Measurements from ENCODE around the gene HMX2. TPM values are rescaled to one million over a fixed set of nuclear protein-coding genes. Genes with fewer than 3 reads are reported as not detected.

Gene HMX2
- total RNA-seq, 1 experiment from 2014 or later = not detected

GRCh38 chr10:123157210-123157609 is 9.3 kb downstream of the HMX2 start:
- no peak overlapping the region for H2AFZ ChIP-seq (ENCODE audit: low read depth, low read length, poor library complexity, severe bottlenecking)
- intact Hi-C loops (cut with micrococcal nuclease) = no loop called here
- H3K27me3 ChIP-seq (ENCODE audit: insufficient read depth, low read length) = no peaks in the 10 kb centered on the region
- TF ChIP-seq FOSL1 (IDR thresholded peaks at IDR 0.05; ENCODE audit: low read depth) = no peak
- no peak for TF ChIP-seq TCF7L2 (IDR thresholded peaks at IDR 0.05; ENCODE audit: borderline replicate concordance, extremely low read depth, insufficient read depth, insufficient read length)
- TF ChIP-seq EGR1 (IDR thresholded peaks at IDR 0.05; ENCODE audit: low read depth) = no peak
- TF ChIP-seq ELF1 (IDR thresholded peaks at IDR 0.05; ENCODE audit: borderline replicate concordance, low read depth) = no peak
- no peak for TF ChIP-seq CTCF (IDR thresholded peaks at IDR 0.05 in 2 of 3, conservative IDR thresholded peaks at IDR 0.05 in 1 of 3; ENCODE audit: borderline replicate concordance in 1 of 3, insufficient read depth in 1 of 3, low read depth in 2 of 3, low read length in 2 of 3)
- no peak for TF ChIP-seq MAX (IDR thresholded peaks at IDR 0.05)
- no peak for TF ChIP-seq POLR2AphosphoS5 (IDR thresholded peaks at IDR 0.05; ENCODE audit: low read depth, low read length)
- TF ChIP-seq ZNF274 (IDR thresholded peaks at IDR 0.05; ENCODE audit: low read depth, low read length) = no peak
- no peak for TF ChIP-seq CEBPB (IDR thresholded peaks at IDR 0.05; ENCODE audit: low read depth)
- TF ChIP-seq RAD21 (IDR thresholded peaks at IDR 0.05; ENCODE audit: low read depth) = no peak
- no peak for TF ChIP-seq YY1 (IDR thresholded peaks at IDR 0.05; ENCODE audit: extremely low read depth, insufficient replicate concordance, low read depth, low read length)
- TF ChIP-seq EZH2 (IDR thresholded peaks at IDR 0.05) = no peak
- TF ChIP-seq CBX3 (IDR thresholded peaks at IDR 0.05; ENCODE audit: low read depth) = no peak
- TF ChIP-seq ATF3 (IDR thresholded peaks at IDR 0.05) = no peak
- no peak for TF ChIP-seq POLR2A (IDR thresholded peaks at IDR 0.05; ENCODE audit: borderline replicate concordance, extremely low read depth, insufficient read depth, insufficient read length)
- TF ChIP-seq SIN3A (IDR thresholded peaks at IDR 0.05; ENCODE audit: low read depth) = no peak
- no peak for TF ChIP-seq SP1 (IDR thresholded peaks at IDR 0.05; ENCODE audit: low read depth)
- no peaks in the 10 kb centered on the region for H3K9me2 ChIP-seq (ENCODE audit: insufficient read depth)
- H3K4me1 ChIP-seq (ENCODE audit: control insufficient read depth in 1 of 2, insufficient read depth in 2 of 2, low read length in 2 of 2) = peaks cover 8 to 20% of the 10 kb centered on the region in 2 experiments; a peak in 3 of 4 replicates
- no peak overlapping the region for H3K4me2 ChIP-seq (ENCODE audit: low read length)
- no peaks in the 10 kb centered on the region for H3K9me3 ChIP-seq (ENCODE audit: control insufficient read depth in 1 of 2, insufficient read depth in 1 of 2, low read depth in 1 of 2, low read length in 2 of 2)
- H3K9ac ChIP-seq (ENCODE audit: low read length) = no peak overlapping the region
- POLR2A ChIA-PET = interaction anchor here (1.0 kb wide), 1 partner anchor 7 kb away, joined by 3 read pairs; no protein-coding TSS in a partner anchor
- no peak overlapping the region for H3K27ac ChIP-seq (ENCODE audit: low read depth, low read length)
- RAD21 ChIA-PET (ENCODE audit: low non-redundant PET in 1 of 2, low total read pairs in 2 of 2, uncharacterized antibody in 2 of 2, unreplicated experiment in 2 of 2) = no interaction called here
- peaks cover 80% of the 10 kb centered on the region for H3K79me2 ChIP-seq (ENCODE audit: insufficient read depth, low read length)
- H4K20me1 ChIP-seq (ENCODE audit: insufficient read depth) = peaks cover 35% of the 10 kb centered on the region; the same call in 1 of the 2 replicates
- peaks cover 53 to 73% of the 10 kb centered on the region in 2 experiments for H3K36me3 ChIP-seq (ENCODE audit: control insufficient read depth in 1 of 2, insufficient read depth in 2 of 2, low read length in 2 of 2)
- H3K4me3 ChIP-seq (replicated peaks in 1 of 2; ENCODE audit: low read depth in 1 of 2, low read length in 2 of 2) = no peak overlapping the region
- BruUV-seq (replicated peaks) = no TSS peak
- CTCF ChIA-PET = no interaction called here
- DNase-seq (ENCODE audit: low read depth, low spot score) = no peak
- no peak for ATAC-seq
